ENCODE measurements around the gene PLXNA4.

PLXNA4 gene

DNA sequence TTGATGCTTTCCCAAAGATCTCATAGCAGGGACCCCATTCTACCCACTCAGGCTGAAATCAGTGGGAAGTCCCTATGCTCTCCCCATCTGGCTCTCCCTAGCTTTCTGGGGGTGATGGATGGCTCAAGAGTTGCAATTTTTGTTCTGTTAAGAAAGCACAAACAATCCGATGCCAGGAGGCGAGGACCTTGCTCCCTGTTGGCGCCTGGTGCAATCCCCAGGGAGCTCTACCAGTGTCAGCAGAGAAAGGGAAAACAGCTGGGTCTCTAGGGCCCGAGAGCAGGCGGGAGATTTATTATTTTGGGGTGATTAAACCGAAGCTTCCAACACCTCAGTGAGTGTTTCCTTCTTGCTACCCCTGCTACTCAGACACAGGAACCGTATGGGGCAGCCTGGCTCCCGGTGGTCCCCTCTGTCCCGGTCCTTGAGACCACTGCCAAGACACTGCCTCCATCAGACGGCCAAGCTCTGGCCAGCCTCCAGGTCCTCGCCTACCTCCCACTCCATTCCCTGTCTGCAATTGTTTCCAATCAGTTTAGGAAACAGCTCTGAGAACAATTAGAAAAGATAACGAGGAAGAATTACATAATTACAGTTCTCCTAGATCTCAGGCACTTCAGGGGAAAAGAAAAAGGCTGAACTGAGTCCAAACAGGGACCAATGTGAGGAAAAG lies 147.9 kb downstream of the PLXNA4 start:
- H3K9me3 Mint-ChIP-seq = no peaks in the 10 kb centered on the region
- peaks cover 66% of the 10 kb centered on the region for H3K4me1 Mint-ChIP-seq
- H3K4me3 Mint-ChIP-seq = no peak overlapping the region
- no peak overlapping the region for H3K27ac Mint-ChIP-seq
- H3K27me3 Mint-ChIP-seq = no peaks in the 10 kb centered on the region
- no peaks in the 10 kb centered on the region for H3K36me3 Mint-ChIP-seq

DNA sequence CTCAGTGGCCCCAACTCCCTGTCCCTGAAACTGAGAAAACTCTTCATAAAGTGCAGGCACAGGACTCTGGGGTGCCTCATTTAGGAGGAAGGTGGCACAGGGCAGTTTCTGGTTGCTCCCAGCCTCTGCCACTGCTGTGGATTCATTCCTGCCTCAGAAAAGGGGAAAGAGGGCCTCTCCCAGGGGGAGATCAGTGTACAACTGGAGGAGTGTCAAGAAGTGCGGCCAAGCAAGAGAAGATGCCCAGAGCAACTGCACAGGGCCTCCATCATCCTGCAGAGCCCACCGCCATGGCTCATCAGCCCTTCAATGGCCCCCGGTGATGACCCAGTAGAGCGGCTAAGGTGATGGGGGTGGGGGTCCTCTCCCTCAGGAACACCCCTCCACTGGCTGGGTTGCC lies 150.3 kb downstream of the PLXNA4 start:
- Mint-ChIP-seq H3K4me1 (peaks cover 42% of the 10 kb centered on the region), H3K27ac (no peak overlapping the region), H3K27me3 (no peaks in the 10 kb centered on the region), H3K9me3 (peaks cover 6% of the 10 kb centered on the region), H3K36me3 (peaks cover 1% of the 10 kb centered on the region), H3K4me3 (no peak overlapping the region)

DNA sequence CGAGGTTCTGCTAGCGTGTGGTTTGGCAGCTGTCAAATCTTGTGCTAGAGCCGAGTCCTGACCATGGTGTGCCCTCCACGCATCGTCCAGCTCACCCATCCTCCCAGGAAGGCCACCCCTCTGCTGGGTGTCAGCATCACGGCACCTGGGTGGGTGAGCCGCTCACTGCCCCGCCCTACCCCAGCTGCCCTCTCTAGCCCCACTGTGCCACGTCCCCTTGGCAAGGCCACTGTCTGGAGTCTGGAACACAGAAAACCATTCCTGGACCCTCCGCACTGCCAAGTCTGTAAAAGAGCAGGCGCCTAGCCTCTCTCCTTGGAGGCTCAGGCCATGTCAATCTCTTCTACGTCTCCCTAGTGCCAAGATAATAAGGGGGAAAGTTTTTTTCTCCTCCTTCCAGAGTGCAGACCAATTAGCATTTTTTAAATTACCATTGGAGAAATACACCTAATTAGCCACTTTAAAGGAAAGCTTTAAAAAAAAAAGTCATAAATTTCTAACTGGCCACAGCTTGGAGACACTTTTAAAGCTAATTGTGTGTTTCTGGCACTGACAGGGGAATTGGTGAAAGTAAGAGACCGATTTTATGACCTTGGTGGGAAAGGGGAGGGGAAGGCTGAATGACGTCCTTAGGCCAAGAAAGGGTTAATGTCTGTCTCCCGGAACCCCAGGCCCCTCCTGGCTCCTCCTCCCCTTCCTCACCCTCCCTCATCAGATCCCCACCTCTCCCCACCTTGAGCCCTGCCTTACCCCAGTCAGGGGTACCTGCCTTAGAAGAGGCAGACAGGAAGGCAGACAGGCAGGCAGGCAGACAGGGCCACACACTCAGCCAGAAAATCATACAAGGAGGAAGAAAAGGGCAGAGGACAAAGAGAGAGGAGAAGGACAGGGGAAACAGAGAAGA lies 151.2 kb downstream of the PLXNA4 start:
- Mint-ChIP-seq H3K36me3 (peaks cover 4% of the 10 kb centered on the region), H3K27ac (no peak overlapping the region), H3K4me3 (no peak overlapping the region), H3K9me3 (peaks cover 10% of the 10 kb centered on the region), H3K4me1 (peaks cover 33% of the 10 kb centered on the region), H3K27me3 (no peaks in the 10 kb centered on the region)

DNA sequence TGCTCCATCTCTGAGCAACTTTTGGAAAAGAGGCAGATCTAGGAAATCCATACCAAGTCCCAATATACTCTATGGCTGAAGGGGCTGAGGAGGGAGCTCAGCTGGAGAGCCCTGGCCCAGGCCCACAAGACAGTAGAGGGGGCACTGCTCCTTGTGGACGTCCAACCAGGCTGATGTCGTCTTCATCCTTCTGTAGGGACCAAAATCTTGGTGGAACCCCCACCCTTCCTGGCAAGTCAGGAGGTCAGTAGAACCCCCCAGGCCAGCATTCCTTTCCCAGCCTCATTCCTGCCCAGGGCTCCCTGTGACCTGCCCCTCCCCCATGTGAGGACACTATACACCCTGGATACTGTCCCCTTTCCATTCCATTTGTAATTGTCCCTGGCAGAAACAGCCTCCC lies 152.0 kb downstream of the PLXNA4 start:
- Mint-ChIP-seq H3K27me3 (no peaks in the 10 kb centered on the region), H3K9me3 (peaks cover 10% of the 10 kb centered on the region), H3K4me3 (no peak overlapping the region), H3K36me3 (peaks cover 4% of the 10 kb centered on the region), H3K4me1 (peaks cover 27% of the 10 kb centered on the region), H3K27ac (no peak overlapping the region)

DNA sequence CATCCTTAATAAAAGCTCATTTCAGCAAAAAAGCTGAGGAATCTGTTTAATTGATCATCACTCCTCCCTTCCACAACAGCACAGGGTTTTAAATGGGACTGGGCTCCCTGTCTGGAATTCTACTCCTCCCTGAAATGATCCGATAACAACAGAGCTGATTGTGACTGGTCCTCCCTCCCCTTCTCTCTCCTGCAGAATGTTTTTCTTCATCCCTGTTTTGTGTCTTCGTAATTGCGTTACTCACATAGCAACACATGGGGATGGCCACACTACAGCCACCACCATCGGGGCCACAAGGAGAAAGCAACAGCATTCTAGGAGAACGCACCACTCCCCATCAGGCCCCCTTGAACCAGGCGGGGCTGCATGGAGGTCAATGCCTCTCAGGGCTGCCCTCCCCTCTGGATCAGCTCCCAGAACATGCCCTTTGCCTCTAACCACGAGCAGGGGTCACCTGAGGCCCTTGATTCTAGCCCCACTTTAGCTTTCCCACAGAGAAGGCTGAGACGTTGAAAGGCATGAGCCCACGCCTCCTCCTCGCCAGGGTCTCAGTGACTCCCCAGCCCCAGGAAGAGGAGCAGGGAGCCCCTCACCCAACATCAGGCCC lies 152.6 kb downstream of the PLXNA4 start:
- Mint-ChIP-seq H3K36me3 (peaks cover 4% of the 10 kb centered on the region), H3K9me3 (peaks cover 10% of the 10 kb centered on the region), H3K27me3 (no peaks in the 10 kb centered on the region), H3K27ac (no peak overlapping the region), H3K4me1 (peaks cover 24% of the 10 kb centered on the region), H3K4me3 (no peak overlapping the region)

DNA sequence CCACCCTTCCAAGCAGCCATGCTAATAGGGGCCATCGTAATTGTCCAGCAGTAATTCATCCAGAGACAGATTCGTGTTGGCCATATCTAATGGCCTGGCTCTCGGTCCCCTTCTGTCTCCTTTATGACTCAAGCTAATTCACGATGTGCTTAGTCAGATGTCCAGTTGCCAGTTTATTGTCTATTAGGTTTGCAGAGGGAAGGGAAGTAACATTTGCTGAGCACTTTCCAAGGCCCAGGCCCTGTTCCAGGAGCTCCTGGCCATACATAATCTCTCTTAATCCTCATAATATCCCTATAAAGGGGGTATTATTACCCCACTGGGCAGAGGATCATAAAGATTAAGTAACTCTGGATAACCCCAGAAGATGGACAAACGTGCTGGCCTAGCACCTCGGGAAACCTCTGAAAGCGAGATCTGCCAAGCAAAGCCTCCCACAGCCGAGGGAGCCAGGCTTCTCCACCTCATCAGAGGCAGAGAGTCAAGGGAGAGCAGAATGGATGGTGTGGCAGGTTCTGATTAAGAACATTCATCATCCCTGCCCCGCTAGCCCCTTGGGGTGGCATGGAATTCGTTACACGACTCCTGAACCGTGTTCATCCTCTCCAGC lies 153.7 kb downstream of the PLXNA4 start:
- H3K9me3 Mint-ChIP-seq = peaks cover 10% of the 10 kb centered on the region
- H3K4me3 Mint-ChIP-seq = no peak overlapping the region
- no peaks in the 10 kb centered on the region for H3K27me3 Mint-ChIP-seq
- H3K36me3 Mint-ChIP-seq = peaks cover 4% of the 10 kb centered on the region
- peaks cover 18% of the 10 kb centered on the region for H3K4me1 Mint-ChIP-seq
- no peak overlapping the region for H3K27ac Mint-ChIP-seq

DNA sequence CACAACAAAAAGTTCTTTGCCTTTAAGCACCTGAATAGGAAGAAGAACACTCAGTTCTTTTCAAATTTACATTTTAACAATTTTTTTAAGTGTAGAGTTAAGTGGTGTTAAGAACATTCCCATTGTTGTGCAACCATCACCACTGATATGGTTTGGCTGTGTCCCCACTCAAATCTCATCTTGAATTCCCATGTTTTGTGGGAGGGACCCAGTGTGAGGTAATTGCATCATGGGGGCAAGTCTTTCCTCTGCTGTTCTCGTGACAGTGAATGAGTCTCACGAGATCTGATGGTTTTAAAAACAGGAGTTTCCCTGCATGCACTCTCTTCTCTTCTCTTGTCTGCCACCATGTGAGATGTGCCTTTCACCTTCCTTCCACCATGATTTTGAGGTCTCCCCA lies 155.7 kb downstream of the PLXNA4 start:
- Mint-ChIP-seq H3K4me3 (no peak overlapping the region), H3K27me3 (no peaks in the 10 kb centered on the region), H3K4me1 (peaks cover 7% of the 10 kb centered on the region), H3K27ac (no peak overlapping the region), H3K36me3 (peaks cover 4% of the 10 kb centered on the region), H3K9me3 (peaks cover 10% of the 10 kb centered on the region)

DNA sequence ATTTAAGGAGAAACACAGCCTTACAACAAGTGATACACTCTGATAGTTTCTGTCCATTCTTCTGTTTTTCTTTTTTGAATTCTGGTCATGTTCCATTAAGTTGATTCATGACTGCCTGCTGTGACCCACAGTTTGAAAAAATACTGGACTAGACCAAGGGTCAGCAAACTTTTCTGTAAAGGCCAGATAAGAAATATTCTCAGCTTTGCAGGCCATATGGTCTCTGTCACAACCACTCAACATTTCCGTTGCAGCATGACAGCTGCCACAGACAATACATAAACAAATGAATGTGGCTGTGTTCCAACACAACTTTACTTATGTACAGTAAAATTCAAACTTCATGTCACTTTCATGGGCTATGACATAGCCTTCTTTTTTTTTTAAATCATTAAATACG lies 156.7 kb downstream of the PLXNA4 start:
- Mint-ChIP-seq H3K27me3 (no peaks in the 10 kb centered on the region), H3K36me3 (peaks cover 4% of the 10 kb centered on the region), H3K27ac (no peak overlapping the region), H3K4me3 (no peak overlapping the region), H3K9me3 (peaks cover 10% of the 10 kb centered on the region), H3K4me1 (no peaks in the 10 kb centered on the region)

DNA sequence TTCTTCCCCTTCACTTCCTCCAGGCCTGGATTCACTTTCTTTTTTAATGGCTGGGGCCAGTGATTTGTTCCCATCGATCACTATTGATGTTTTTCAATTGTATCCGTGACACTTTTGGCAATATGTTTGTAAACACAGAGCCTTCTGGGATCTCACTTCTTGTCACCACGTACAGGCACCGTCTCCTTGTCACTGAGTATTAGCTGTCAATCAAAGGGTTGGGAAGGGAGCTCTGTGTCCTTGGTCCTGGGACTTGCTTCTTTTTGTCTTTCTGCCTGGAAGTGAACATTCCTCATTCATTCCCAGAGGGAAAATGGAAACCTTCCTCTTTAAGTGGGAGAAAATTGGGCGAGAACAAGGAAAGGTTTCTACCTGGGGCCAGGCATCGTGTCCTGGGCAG lies 157.4 kb downstream of the PLXNA4 start:
- peaks cover 4% of the 10 kb centered on the region for H3K36me3 Mint-ChIP-seq

DNA sequence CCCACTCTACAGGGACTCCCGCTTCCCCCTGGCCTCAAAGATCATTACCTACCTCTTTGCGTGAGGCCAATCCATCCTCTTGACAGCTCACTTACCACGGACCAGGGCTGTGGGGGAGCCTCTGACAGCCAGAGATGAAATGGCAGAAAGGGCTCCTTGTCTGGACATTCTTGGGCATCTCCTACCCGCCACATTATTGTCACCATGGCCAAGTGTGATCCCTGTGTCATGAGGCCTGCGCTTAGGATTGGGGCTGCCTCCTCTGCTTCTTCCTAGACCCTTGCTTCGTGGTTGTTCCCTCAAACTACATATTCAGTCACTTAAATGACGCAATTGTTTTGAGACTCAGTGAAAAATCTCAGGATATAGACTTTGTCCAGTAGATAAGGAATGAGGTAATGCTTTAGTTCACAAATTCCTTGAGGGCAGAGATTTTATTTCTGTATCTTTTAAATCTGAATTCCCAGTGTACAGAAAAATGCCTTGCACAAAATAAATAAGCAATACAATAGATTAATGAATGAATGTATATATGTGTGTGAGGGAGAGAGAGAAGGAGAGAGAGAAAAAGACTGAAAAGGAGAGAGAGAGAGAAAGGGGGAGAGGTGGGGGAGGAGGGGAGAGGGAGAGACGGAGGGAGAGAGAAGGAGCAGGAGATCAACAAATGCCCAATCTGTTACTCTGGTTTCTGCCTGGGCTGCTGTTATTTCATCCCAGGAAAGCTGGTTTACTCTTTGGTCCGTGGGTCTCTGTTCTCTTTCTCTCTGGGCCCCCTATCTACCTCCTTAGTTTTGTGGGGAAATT lies 159.0 kb downstream of the PLXNA4 start:
- Mint-ChIP-seq H3K27ac (no peak overlapping the region), H3K27me3 (no peaks in the 10 kb centered on the region), H3K9me3 (peaks cover 10% of the 10 kb centered on the region)

More for the DNA sequence above, 157.4 kb downstream of the PLXNA4 start:
- Mint-ChIP-seq H3K27me3 (no peaks in the 10 kb centered on the region), H3K9me3 (peaks cover 10% of the 10 kb centered on the region), H3K4me1 (no peaks in the 10 kb centered on the region), H3K4me3 (no peak overlapping the region), H3K27ac (no peak overlapping the region)

DNA sequence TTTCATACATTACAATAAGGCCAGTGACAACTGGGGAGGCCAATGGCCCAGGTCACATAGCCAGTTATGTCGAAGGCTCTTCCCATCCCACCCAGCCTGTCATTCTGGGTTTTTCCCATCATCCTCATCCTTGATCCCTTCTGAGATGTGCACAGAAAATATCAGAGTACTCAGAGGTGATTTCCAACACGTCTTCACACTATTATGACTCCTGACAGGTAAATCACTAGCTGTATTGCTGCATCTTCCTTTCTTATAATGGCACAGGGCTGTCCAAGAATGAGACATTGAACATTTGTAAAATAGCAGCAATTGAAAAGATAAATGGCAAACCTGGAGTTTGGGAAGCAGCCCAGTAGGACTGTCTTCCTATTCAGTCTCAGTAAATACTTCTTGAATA lies 159.9 kb downstream of the PLXNA4 start:
- H3K27ac Mint-ChIP-seq = no peak overlapping the region
- peaks cover 8% of the 10 kb centered on the region for H3K9me3 Mint-ChIP-seq
- H3K27me3 Mint-ChIP-seq = no peaks in the 10 kb centered on the region
- H3K36me3 Mint-ChIP-seq = peaks cover 4% of the 10 kb centered on the region
- no peak overlapping the region for H3K4me3 Mint-ChIP-seq
- H3K4me1 Mint-ChIP-seq = no peaks in the 10 kb centered on the region

More for the DNA sequence above, 159.0 kb downstream of the PLXNA4 start:
- peaks cover 4% of the 10 kb centered on the region for H3K36me3 Mint-ChIP-seq
- H3K4me1 Mint-ChIP-seq = no peaks in the 10 kb centered on the region
- no peak overlapping the region for H3K4me3 Mint-ChIP-seq

DNA sequence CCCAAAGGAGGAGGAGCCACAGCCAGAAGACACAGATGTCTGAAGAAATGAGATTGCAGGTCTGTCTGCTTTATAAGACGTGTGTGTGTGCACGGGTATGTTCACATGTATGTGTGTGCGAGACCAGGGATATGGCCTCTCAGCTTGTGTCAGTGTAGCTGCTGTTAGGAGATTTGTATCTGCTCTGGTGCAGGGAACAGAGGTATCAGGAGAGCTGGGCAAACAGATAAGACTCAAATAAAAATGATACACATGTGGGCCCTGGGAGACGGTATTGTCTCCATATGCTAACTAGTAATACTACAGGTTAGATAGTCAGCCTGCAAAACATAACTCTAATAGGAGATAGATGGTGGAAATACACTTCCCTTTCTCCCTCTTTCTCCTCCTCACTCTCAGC lies 161.0 kb downstream of the PLXNA4 start:
- Mint-ChIP-seq H3K27ac (no peak overlapping the region), H3K4me3 (no peak overlapping the region), H3K4me1 (no peaks in the 10 kb centered on the region), H3K36me3 (no peaks in the 10 kb centered on the region), H3K9me3 (no peaks in the 10 kb centered on the region), H3K27me3 (no peaks in the 10 kb centered on the region)

DNA sequence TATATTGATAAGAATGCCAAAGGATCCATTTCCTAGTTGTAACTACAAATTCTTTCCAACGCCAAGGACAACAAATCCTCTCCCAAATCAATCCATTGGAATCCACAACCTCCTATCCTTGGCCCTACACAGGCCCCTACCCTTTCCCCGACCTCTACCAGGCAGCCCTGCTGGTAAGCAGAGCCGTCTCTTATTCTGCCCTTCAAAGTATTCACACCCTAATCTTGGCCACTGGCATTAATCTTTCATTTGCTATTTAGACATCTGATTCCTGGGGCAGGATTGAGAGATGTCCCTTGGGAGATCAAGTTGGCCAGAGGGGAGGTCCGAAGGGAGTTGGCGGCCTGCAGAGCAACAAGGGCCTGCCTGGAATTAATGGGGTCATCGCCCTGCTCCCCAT lies 161.4 kb downstream of the PLXNA4 start:
- H3K9me3 Mint-ChIP-seq = no peaks in the 10 kb centered on the region
- H3K4me1 Mint-ChIP-seq = no peaks in the 10 kb centered on the region
- no peak overlapping the region for H3K27ac Mint-ChIP-seq
- H3K4me3 Mint-ChIP-seq = no peak overlapping the region
- H3K36me3 Mint-ChIP-seq = no peaks in the 10 kb centered on the region
- no peaks in the 10 kb centered on the region for H3K27me3 Mint-ChIP-seq

DNA sequence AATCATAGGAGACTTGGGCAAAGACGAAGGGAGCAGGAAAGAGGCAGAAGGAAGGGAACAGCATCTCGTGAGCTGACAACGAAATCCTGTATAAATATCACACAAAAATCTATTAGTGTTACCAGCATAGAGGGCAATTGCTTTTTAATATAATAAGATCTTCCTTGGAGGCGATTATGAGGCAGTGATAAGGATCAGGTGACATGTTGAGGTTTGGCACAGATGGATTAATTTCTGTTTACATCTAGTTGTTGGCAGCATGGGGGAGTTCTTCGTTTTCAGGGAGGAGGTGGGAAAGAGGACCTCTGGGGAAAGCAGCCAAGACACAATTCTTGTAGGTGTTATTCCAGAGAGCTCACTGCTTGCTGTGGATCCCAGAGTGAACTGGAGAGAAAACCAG lies 163.8 kb downstream of the PLXNA4 start:
- H3K36me3 Mint-ChIP-seq = no peaks in the 10 kb centered on the region

More for the DNA sequence above, 163.8 kb downstream of the PLXNA4 start:
- no peak overlapping the region for H3K4me3 Mint-ChIP-seq
- H3K27me3 Mint-ChIP-seq = no peaks in the 10 kb centered on the region
- H3K9me3 Mint-ChIP-seq = no peaks in the 10 kb centered on the region
- H3K27ac Mint-ChIP-seq = no peak overlapping the region
- H3K4me1 Mint-ChIP-seq = no peaks in the 10 kb centered on the region
